Trophoblast cell (in vitro differentiated cells and primary cell): Measurements from ENCODE around the gene PGM3.
A peak's percentile ranks its signal among the peaks of the same experiment; 100 is the strongest.

Source experiments
- DNase-seq, 2 donors: peaks; one replicate each; pipeline ENCODE4 v3.0.0-alpha.2; 2016
- H2AFZ ChIP-seq: 2 replicates; pipeline ENCODE4 v1.6.1; 2013; ENCODE audit warnings: low read length, moderate library complexity, mild to moderate bottlenecking; ENCODE audit not compliant: insufficient read depth, poor library complexity
- H2AK5ac ChIP-seq: 2 replicates; pipeline ENCODE4 v1.6.1; 2013; ENCODE audit warnings: mild to moderate bottlenecking, low read length
- H2BK120ac ChIP-seq: 2 replicates; pipeline ENCODE4 v1.6.1; 2013; ENCODE audit warnings: low read length, mild to moderate bottlenecking, moderate library complexity; ENCODE audit not compliant: insufficient read depth, poor library complexity
- H2BK12ac ChIP-seq: 2 replicates; pipeline ENCODE4 v1.6.1; 2013; ENCODE audit warnings: mild to moderate bottlenecking, low read length, moderate library complexity
- H2BK5ac ChIP-seq: 2 replicates; pipeline ENCODE4 v1.6.1; 2013; ENCODE audit warnings: low read length, low read depth, moderate library complexity, mild to moderate bottlenecking; ENCODE audit not compliant: poor library complexity
- H3K14ac ChIP-seq: 2 replicates; pipeline ENCODE4 v1.6.1; 2013; ENCODE audit warnings: mild to moderate bottlenecking, low read length
- H3K18ac ChIP-seq: 2 replicates; pipeline ENCODE4 v1.6.1; 2013; ENCODE audit warnings: mild to moderate bottlenecking, low read length
- H3K23ac ChIP-seq: 2 replicates; pipeline ENCODE4 v1.6.1; 2013; ENCODE audit warnings: low read length
- H3K27ac ChIP-seq: 2 replicates; pipeline ENCODE4 v1.5.1; 2013; ENCODE audit warnings: low read depth, mild to moderate bottlenecking, inconsistent platforms, low read length, moderate library complexity
- H3K27me3 ChIP-seq: 2 replicates; pipeline ENCODE4 v1.6.1; 2013; ENCODE audit warnings: inconsistent platforms, mild to moderate bottlenecking, low read length, moderate library complexity; ENCODE audit not compliant: insufficient read depth
- H3K36me3 ChIP-seq, 2 experiments: 1 replicate in 1 of 2; 2 replicates in 1 of 2; pipeline ENCODE4 v1.6.1; 2013; ENCODE audit warnings: low read length in 2 of 2, mild to moderate bottlenecking in 2 of 2, moderate library complexity in 1 of 2; ENCODE audit not compliant: insufficient read depth in 2 of 2, control insufficient read depth in 1 of 2
- H3K4ac ChIP-seq: 2 replicates; pipeline ENCODE4 v1.6.1; 2013; ENCODE audit warnings: low read depth, mild to moderate bottlenecking, low read length, moderate library complexity
- H3K4me1 ChIP-seq, 2 experiments: 1 replicate in 1 of 2; 2 replicates in 1 of 2; pipeline ENCODE4 v1.6.1; 2013; ENCODE audit warnings: low read length in 2 of 2, mild to moderate bottlenecking in 2 of 2, moderate library complexity in 1 of 2; ENCODE audit not compliant: insufficient read depth in 2 of 2, control insufficient read depth in 1 of 2
- H3K4me2 ChIP-seq: 2 replicates; pipeline ENCODE4 v1.6.1; 2013; ENCODE audit warnings: inconsistent platforms, mild to moderate bottlenecking, low read length, moderate library complexity
- H3K4me3 ChIP-seq: 2 replicates; pipeline ENCODE4 v1.5.1; 2013; ENCODE audit warnings: mild to moderate bottlenecking, low read depth, low read length, inconsistent platforms
- H3K79me1 ChIP-seq: one replicate; pipeline ENCODE4 v1.6.1; 2013; ENCODE audit warnings: low read length
- H3K79me2 ChIP-seq: 2 replicates; pipeline ENCODE4 v1.6.1; 2013; ENCODE audit warnings: low read length, mild to moderate bottlenecking; ENCODE audit not compliant: control insufficient read depth, insufficient read depth, poor library complexity
- H3K9ac ChIP-seq: 2 replicates; pipeline ENCODE4 v1.6.1; 2013; ENCODE audit warnings: mild to moderate bottlenecking, low read length
- H3K9me3 ChIP-seq: 2 replicates; pipeline ENCODE4 v1.6.1; 2013; ENCODE audit warnings: low read depth, mild to moderate bottlenecking, control low read depth, inconsistent platforms, low read length; ENCODE audit not compliant: insufficient read depth
- H4K12ac ChIP-seq: 2 replicates; pipeline ENCODE4 v1.6.1; 2013; ENCODE audit warnings: low read depth, mild to moderate bottlenecking, low read length, moderate library complexity
- H4K8ac ChIP-seq: 2 replicates; pipeline ENCODE4 v1.6.1; 2013; ENCODE audit warnings: low read depth, mild to moderate bottlenecking, low read length, moderate library complexity
- H4K91ac ChIP-seq: one replicate; pipeline ENCODE4 v1.6.1; 2013; ENCODE audit warnings: low read depth, mild to moderate bottlenecking, low read length, moderate library complexity
- WGBS: extraction: QIAGEN DNeasy Blood & Tissue Kit; methylation state at CpG from one replicate; pipeline ENCODE4 v1.1.7; 2013; ENCODE audit warnings: missing lambda C conversion rate; ENCODE audit not compliant: insufficient read length, insufficient coverage; ENCODE audit errors: extremely low coverage; 5-methylcytosine and 5-hydroxymethylcytosine counted together

Gene PGM3

GRCh38 chr6:83190626-83191025, 2.4 kb downstream of the PGM3 start:
- Histone ChIP-seq H3K9me3 (peaks cover 2% of the 10 kb centered on the region), H2AK5ac (no peak overlapping the region), H3K27me3 (no peaks in the 10 kb centered on the region), H3K4ac (peak overlapping the region; percentile 15), H2BK120ac (no peak overlapping the region), H3K4me1 (peaks cover 5 to 8% of the 10 kb centered on the region in 2 experiments), H3K79me1 (peaks cover 9% of the 10 kb centered on the region), H3K14ac (no peak overlapping the region), H2BK5ac (no peak overlapping the region), H3K18ac (no peak overlapping the region), H4K12ac (no peak overlapping the region), H4K8ac (no peak overlapping the region), H3K4me2 (no peak overlapping the region), H2BK12ac (no peak overlapping the region), H3K4me3 (no peak overlapping the region), H4K91ac (no peak overlapping the region), H3K79me2 (peaks cover 10% of the 10 kb centered on the region), H3K23ac (no peak overlapping the region), H2AFZ (no peak overlapping the region), H3K27ac (no peak overlapping the region), H3K36me3 (peaks cover 8 to 22% of the 10 kb centered on the region in 2 experiments), H3K9ac (no peak overlapping the region)
- WGBS, result no CpG with 5 or more reads among the region's 6 CpGs
- no peak for DNase-seq

- H4K8ac ChIP-seq, result no peak overlapping the region
- peaks cover 2% of the 10 kb centered on the region for H3K9me3 ChIP-seq
- H3K27ac ChIP-seq, result no peak overlapping the region
- H3K79me1 ChIP-seq, result peaks cover 7% of the 10 kb centered on the region
- H3K36me3 ChIP-seq, result peaks cover 11 to 23% of the 10 kb centered on the region in 2 experiments
- H4K12ac ChIP-seq, result no peak overlapping the region
- no peak overlapping the region for H2BK12ac ChIP-seq
- no CpG with 5 or more reads among the region's 3 CpGs for WGBS
- H2BK5ac ChIP-seq, result no peak overlapping the region
- no peak overlapping the region for H3K14ac ChIP-seq
- no peaks in the 10 kb centered on the region for H3K27me3 ChIP-seq
- H3K9ac ChIP-seq, result no peak overlapping the region
- H2AFZ ChIP-seq, result no peak overlapping the region
- H3K23ac ChIP-seq, result no peak overlapping the region
- H3K4me3 ChIP-seq, result no peak overlapping the region
- H2AK5ac ChIP-seq, result no peak overlapping the region
- H3K18ac ChIP-seq, result no peak overlapping the region
- no peak overlapping the region for H2BK120ac ChIP-seq
- no peak overlapping the region for H3K4me2 ChIP-seq
- no peak overlapping the region for H4K91ac ChIP-seq
- H3K4me1 ChIP-seq, result peaks cover 2 to 4% of the 10 kb centered on the region in 2 experiments
- no peak overlapping the region for H3K4ac ChIP-seq
- peaks cover 10% of the 10 kb centered on the region for H3K79me2 ChIP-seq
- DNase-seq, result no peak
These were observed 4.6 kb downstream of the PGM3 start for GRCh38 chr6:83188501-83188900.

DNA sequence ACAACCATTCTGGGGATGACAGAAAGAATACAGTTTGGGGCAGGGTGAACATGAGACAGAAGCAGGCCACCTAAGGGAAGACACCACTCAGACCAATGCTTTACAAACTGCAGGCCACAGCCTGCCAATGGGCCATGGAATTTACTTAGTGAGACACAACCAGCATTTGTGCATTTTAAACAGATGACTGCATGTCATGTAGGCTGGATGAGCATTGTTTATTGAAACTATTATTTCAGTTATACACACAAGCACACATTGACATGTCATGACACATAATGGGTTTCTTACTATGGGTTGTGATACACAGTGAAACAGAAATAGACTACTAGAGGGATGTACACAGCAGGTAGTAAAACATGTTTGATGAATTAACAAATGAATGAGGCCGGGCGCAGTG, 8.0 kb downstream of the PGM3 start:
- Histone ChIP-seq H4K12ac (no peak overlapping the region), H4K91ac (no peak overlapping the region), H3K4me3 (no peak overlapping the region), H3K14ac (no peak overlapping the region), H3K27ac (no peak overlapping the region), H3K23ac (no peak overlapping the region), H2AFZ (no peak overlapping the region), H3K27me3 (no peaks in the 10 kb centered on the region), H2BK12ac (no peak overlapping the region), H3K36me3 (peaks cover 11 to 29% of the 10 kb centered on the region in 2 experiments), H3K18ac (no peak overlapping the region), H3K4me2 (no peak overlapping the region), H3K79me2 (no peaks in the 10 kb centered on the region), H2BK5ac (no peak overlapping the region), H3K4me1 (peaks cover 0 to 2% of the 10 kb centered on the region in 2 experiments), H3K9me3 (peaks cover 2% of the 10 kb centered on the region), H3K4ac (no peak overlapping the region), H3K9ac (no peak overlapping the region), H3K79me1 (no peaks in the 10 kb centered on the region), H2AK5ac (no peak overlapping the region), H2BK120ac (no peak overlapping the region), H4K8ac (no peak overlapping the region)
- whole genome bisulfite sequencing, result no CpG with 5 or more reads among the region's 2 CpGs
- DNase-seq, result peak in 1 of 2 donors; percentile 15

GRCh38 chr6:83183082-83183828, 9.8 kb downstream of the PGM3 start:
- Histone ChIP-seq H4K8ac (no peak overlapping the region), H3K79me2 (no peaks in the 10 kb centered on the region), H3K4ac (no peak overlapping the region), H2BK120ac (no peak overlapping the region), H2AK5ac (no peak overlapping the region), H2BK12ac (no peak overlapping the region), H3K27ac (no peak overlapping the region), H3K9ac (no peak overlapping the region), H3K79me1 (no peaks in the 10 kb centered on the region), H3K23ac (no peak overlapping the region), H3K14ac (no peak overlapping the region), H3K4me3 (no peak overlapping the region), H3K4me1 (peaks cover 0 to 2% of the 10 kb centered on the region in 2 experiments), H2BK5ac (no peak overlapping the region), H4K91ac (no peak overlapping the region), H4K12ac (no peak overlapping the region), H3K18ac (no peak overlapping the region), H2AFZ (no peak overlapping the region), H3K27me3 (no peaks in the 10 kb centered on the region), H3K36me3 (peaks cover 13 to 22% of the 10 kb centered on the region in 2 experiments), H3K9me3 (peaks cover 2% of the 10 kb centered on the region), H3K4me2 (no peak overlapping the region)
- no CpG with 5 or more reads among the region's 9 CpGs for WGBS
- DNase-seq, result peak in 1 of 2 donors; percentile 13
